H9 (cell line): ENCODE measurements around the gene PNPLA7. TPM values are rescaled to one million over a fixed set of nuclear protein-coding genes. Genes with fewer than 3 reads are reported as not detected.

Source experiments
- DNase-seq: peaks from one replicate; pipeline ENCODE4 v3.0.0-alpha.2; 2017
- H2AFZ ChIP-seq: one replicate; pipeline ENCODE4 v1.6.1; 2013; ENCODE audit warnings: mild to moderate bottlenecking, low read length, control low read depth, moderate library complexity
- H2AK5ac ChIP-seq: 2 replicates; pipeline ENCODE4 v1.6.1; 2013; ENCODE audit warnings: low read length, control low read depth, mixed read lengths; ENCODE audit not compliant: insufficient read length
- H2BK120ac ChIP-seq: one replicate; pipeline ENCODE4 v1.6.1; 2013; ENCODE audit warnings: low read depth, mild to moderate bottlenecking, low read length, control low read depth, inconsistent platforms; ENCODE audit not compliant: poor library complexity, severe bottlenecking
- H2BK12ac ChIP-seq: 2 replicates; pipeline ENCODE4 v1.6.1; 2013; ENCODE audit warnings: low read length, control low read depth, mixed read lengths, low read depth; ENCODE audit not compliant: insufficient read length
- H2BK15ac ChIP-seq: 2 replicates; pipeline ENCODE4 v1.6.1; 2013; ENCODE audit warnings: low read depth, low read length, control low read depth
- H2BK20ac ChIP-seq: one replicate; pipeline ENCODE4 v1.6.1; 2013; ENCODE audit warnings: low read depth, mild to moderate bottlenecking, low read length, control low read depth, inconsistent platforms; ENCODE audit not compliant: poor library complexity, severe bottlenecking
- H2BK5ac ChIP-seq: 2 replicates; pipeline ENCODE4 v1.6.1; 2013; ENCODE audit warnings: low read length, control low read depth, mixed read lengths; ENCODE audit not compliant: insufficient read length
- H3K14ac ChIP-seq: 2 replicates; pipeline ENCODE4 v1.6.1; 2013; ENCODE audit warnings: low read length, control low read depth; ENCODE audit not compliant: insufficient read depth
- H3K18ac ChIP-seq: 2 replicates; pipeline ENCODE4 v1.6.1; 2013; ENCODE audit warnings: low read depth, mild to moderate bottlenecking, mixed read lengths, low read length, control low read depth; ENCODE audit not compliant: insufficient read length
- H3K23ac ChIP-seq: 2 replicates; pipeline ENCODE4 v1.6.1; 2013; ENCODE audit warnings: low read length, control low read depth, mixed read lengths, low read depth; ENCODE audit not compliant: insufficient read length
- H3K23me2 ChIP-seq: 2 replicates; pipeline ENCODE4 v1.6.1; 2013; ENCODE audit warnings: low read depth, mild to moderate bottlenecking, mixed read lengths, low read length, control low read depth; ENCODE audit not compliant: insufficient read length, poor library complexity, severe bottlenecking
- H3K27ac ChIP-seq: 2 replicates; pipeline ENCODE4 v1.5.1; 2013; ENCODE audit warnings: low read length, control low read depth, mixed read lengths, low read depth; ENCODE audit not compliant: insufficient read length
- H3K27me3 ChIP-seq: 2 replicates; pipeline ENCODE4 v1.6.1; 2013; ENCODE audit warnings: low read length, control low read depth, inconsistent platforms; ENCODE audit not compliant: insufficient read depth
- H3K4ac ChIP-seq: 2 replicates; pipeline ENCODE4 v1.6.1; 2013; ENCODE audit warnings: low read depth, mild to moderate bottlenecking, control low read depth, inconsistent platforms, low read length, moderate library complexity
- H3K4me1 ChIP-seq: 2 replicates; pipeline ENCODE4 v1.6.1; 2013; ENCODE audit warnings: low read length, control low read depth, inconsistent platforms; ENCODE audit not compliant: insufficient read depth
- H3K4me2 ChIP-seq: 2 replicates; pipeline ENCODE4 v1.6.1; 2013; ENCODE audit warnings: low read length, control low read depth, mixed read lengths; ENCODE audit not compliant: insufficient read length, insufficient read depth
- H3K56ac ChIP-seq: 2 replicates; pipeline ENCODE4 v1.6.1; 2013; ENCODE audit warnings: low read depth, mild to moderate bottlenecking, mixed read lengths, low read length, control low read depth; ENCODE audit not compliant: insufficient read length
- H3K79me1 ChIP-seq: 2 replicates; pipeline ENCODE4 v1.6.1; 2013; ENCODE audit warnings: low read depth, mild to moderate bottlenecking, moderate library complexity, low read length, control low read depth, inconsistent platforms; ENCODE audit not compliant: insufficient read depth, poor library complexity, severe bottlenecking
- H3K79me2 ChIP-seq: 2 replicates; pipeline ENCODE4 v1.6.1; 2013; ENCODE audit warnings: low read length, control low read depth, inconsistent platforms; ENCODE audit not compliant: insufficient read depth
- H3K9ac ChIP-seq: 2 replicates; pipeline ENCODE4 v1.6.1; 2013; ENCODE audit warnings: low read length, control low read depth, mixed read lengths; ENCODE audit not compliant: insufficient read length; ENCODE audit errors: extremely low read depth
- H3K9me3 ChIP-seq: one replicate; pipeline ENCODE4 v1.6.1; 2013; ENCODE audit warnings: low read depth, low read length, inconsistent platforms; ENCODE audit not compliant: control insufficient read depth
- H3T11ph ChIP-seq: one replicate; pipeline ENCODE4 v1.6.1; 2013; ENCODE audit warnings: mild to moderate bottlenecking, low read length, control low read depth, inconsistent platforms
- H4K20me1 ChIP-seq: one replicate; pipeline ENCODE4 v1.6.1; 2013; ENCODE audit not compliant: control insufficient read depth, insufficient read length, insufficient read depth
- H4K5ac ChIP-seq: 2 replicates; pipeline ENCODE4 v1.6.1; 2013; ENCODE audit warnings: low read depth, mild to moderate bottlenecking, mixed read lengths, low read length, control low read depth; ENCODE audit not compliant: insufficient read length
- H4K8ac ChIP-seq: replicated peaks from 2 replicates; pipeline ENCODE4 v1.6.1; 2013; ENCODE audit warnings: low read length, control low read depth, mixed read lengths, low read depth; ENCODE audit not compliant: insufficient read length
- H4K91ac ChIP-seq: 2 replicates; pipeline ENCODE4 v1.6.1; 2013; ENCODE audit warnings: low read depth, mild to moderate bottlenecking, moderate library complexity, mixed read lengths, low read length, control low read depth; ENCODE audit not compliant: insufficient read length
- H3K27ac Mint-ChIP-seq, 3 experiments: 2 replicates in 2 of 3; 3 replicates in 1 of 3; pipeline ENCODE4 v1.8.0; 2020 to 2021; ENCODE audit warnings: mixed read lengths in 3 of 3, mild to moderate bottlenecking in 1 of 3, moderate library complexity in 1 of 3
- H3K27me3 Mint-ChIP-seq: 2 replicates; pipeline ENCODE4 v1.8.0; 2021; ENCODE audit warnings: low read depth, mild to moderate bottlenecking, moderate library complexity, mixed read lengths
- H3K36me3 Mint-ChIP-seq, 3 experiments: 2 replicates in 2 of 3; 3 replicates in 1 of 3; pipeline ENCODE4 v1.8.0; 2020 to 2021; ENCODE audit warnings: low read depth in 3 of 3, mixed read lengths in 3 of 3; ENCODE audit not compliant: insufficient read depth in 1 of 3
- H3K4me1 Mint-ChIP-seq, 2 experiments: 2 replicates each; pipeline ENCODE4 v1.8.0; 2020; ENCODE audit warnings: mixed read lengths in 2 of 2
- H3K4me3 Mint-ChIP-seq, 2 experiments: 2 replicates in 1 of 2; 3 replicates in 1 of 2; pipeline ENCODE4 v1.8.0; 2020 to 2021; ENCODE audit warnings: mild to moderate bottlenecking in 2 of 2, mixed read lengths in 2 of 2, moderate library complexity in 1 of 2
- H3K9me3 Mint-ChIP-seq, 2 experiments: 2 replicates in 1 of 2; 3 replicates in 1 of 2; pipeline ENCODE4 v1.8.0; 2020; ENCODE audit warnings: mild to moderate bottlenecking in 2 of 2, mixed read lengths in 2 of 2, moderate library complexity in 1 of 2
- WGBS: extraction: QIAGEN DNeasy Blood & Tissue Kit; methylation state at CpG from one replicate; pipeline ENCODE4 v1.1.7; 2013; ENCODE audit warnings: missing lambda C conversion rate, low lambda C conversion rate, mixed read lengths; ENCODE audit not compliant: insufficient read length; ENCODE audit errors: extremely low coverage; 5-methylcytosine and 5-hydroxymethylcytosine counted together
- total RNA-seq: library from RNA; stranded (reverse); gene quantifications from 2 replicates; pipeline ENCODE4 v1.2.1, GENCODE V29; 2021
- TF ChIP-seq, protein P1 (sequence below): fragments of 200-600 bp; sonication (generic); conservative IDR thresholded peaks from 3 replicates; pipeline ENCODE4 v1.8.0; 2021; ENCODE audit warnings: antibody characterized with exemption, mild to moderate bottlenecking

The PNPLA7 gene
- total RNA-seq, 1 experiment from 2014 or later: 1.8 TPM

DNA sequence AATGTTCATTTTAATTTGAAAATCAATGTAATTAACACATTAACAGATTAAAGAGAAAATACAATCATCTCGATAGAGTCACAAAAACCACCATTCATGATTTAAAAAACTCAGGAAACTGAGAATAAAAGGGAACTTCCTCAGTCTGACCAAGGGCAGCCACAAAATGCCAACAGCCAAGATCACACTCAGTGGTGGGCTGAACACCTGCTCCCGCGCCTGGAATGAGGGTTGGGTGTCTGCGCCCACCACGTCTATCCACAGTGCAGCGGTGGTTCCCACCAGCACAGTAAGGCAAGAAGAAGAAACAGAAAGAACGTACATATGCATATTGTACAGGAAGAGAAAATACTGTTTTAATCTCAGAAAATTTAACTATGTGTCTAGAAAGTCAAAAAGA lies 79.4 kb downstream of the PNPLA7 start:
- peaks cover 24% of the 10 kb centered on the region in 2 experiments for H3K9me3 Mint-ChIP-seq
- TF ChIP-seq, protein P1, sequence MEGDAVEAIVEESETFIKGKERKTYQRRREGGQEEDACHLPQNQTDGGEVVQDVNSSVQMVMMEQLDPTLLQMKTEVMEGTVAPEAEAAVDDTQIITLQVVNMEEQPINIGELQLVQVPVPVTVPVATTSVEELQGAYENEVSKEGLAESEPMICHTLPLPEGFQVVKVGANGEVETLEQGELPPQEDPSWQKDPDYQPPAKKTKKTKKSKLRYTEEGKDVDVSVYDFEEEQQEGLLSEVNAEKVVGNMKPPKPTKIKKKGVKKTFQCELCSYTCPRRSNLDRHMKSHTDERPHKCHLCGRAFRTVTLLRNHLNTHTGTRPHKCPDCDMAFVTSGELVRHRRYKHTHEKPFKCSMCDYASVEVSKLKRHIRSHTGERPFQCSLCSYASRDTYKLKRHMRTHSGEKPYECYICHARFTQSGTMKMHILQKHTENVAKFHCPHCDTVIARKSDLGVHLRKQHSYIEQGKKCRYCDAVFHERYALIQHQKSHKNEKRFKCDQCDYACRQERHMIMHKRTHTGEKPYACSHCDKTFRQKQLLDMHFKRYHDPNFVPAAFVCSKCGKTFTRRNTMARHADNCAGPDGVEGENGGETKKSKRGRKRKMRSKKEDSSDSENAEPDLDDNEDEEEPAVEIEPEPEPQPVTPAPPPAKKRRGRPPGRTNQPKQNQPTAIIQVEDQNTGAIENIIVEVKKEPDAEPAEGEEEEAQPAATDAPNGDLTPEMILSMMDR: no peak

More for the DNA sequence above, 79.4 kb downstream of the PNPLA7 start:
- Histone ChIP-seq H3K4me2 (no peak overlapping the region), H2BK12ac (no peak overlapping the region), H3K23me2 (no peaks in the 10 kb centered on the region), H2BK20ac (no peak overlapping the region), H4K20me1 (no peaks in the 10 kb centered on the region), H4K5ac (no peak overlapping the region), H3K27me3 (no peaks in the 10 kb centered on the region), H3K79me2 (no peaks in the 10 kb centered on the region), H3K9me3 (peaks cover 2% of the 10 kb centered on the region), H3T11ph (no peak overlapping the region), H3K9ac (no peak overlapping the region), H4K8ac (no peak overlapping the region), H4K91ac (no peak overlapping the region), H3K14ac (no peak overlapping the region), H3K27ac (no peak overlapping the region), H2AFZ (no peak overlapping the region), H3K4ac (no peak overlapping the region), H3K79me1 (no peaks in the 10 kb centered on the region), H3K23ac (no peak overlapping the region), H2BK15ac (no peak overlapping the region), H3K18ac (no peak overlapping the region), H3K4me1 (no peaks in the 10 kb centered on the region), H3K56ac (no peak overlapping the region), H2AK5ac (no peak overlapping the region), H2BK120ac (no peak overlapping the region), H2BK5ac (no peak overlapping the region)
- Mint-ChIP-seq H3K4me1 (no peaks in the 10 kb centered on the region), H3K27ac (no peak overlapping the region), H3K36me3 (peaks cover 0 to 10% (median 6%) of the 10 kb centered on the region in 3 experiments; a peak in 5 of 7 replicates), H3K27me3 (peaks cover 21% of the 10 kb centered on the region), H3K4me3 (no peak overlapping the region)
- DNase-seq: no peak
- no CpG with 5 or more reads among the region's 7 CpGs for WGBS
